HepG2 (cell line): Measurements from ENCODE around the gene SHC1. TPM values are rescaled to one million over a fixed set of nuclear protein-coding genes. Genes with fewer than 3 reads are reported as not detected.

Experiments
- ATF7 ChIP-seq, 2 experiments: fragments of 450-650 bp in 1 of 2; sonication (generic) in 1 of 2; formaldehyde crosslinking in 1 of 2; IDR thresholded peaks; 2 replicates each; pipeline versions ENCODE4 v1.4.0 to v1.6.1; 2016 to 2020; ENCODE audit warnings: antibody characterized with exemption in 1 of 2, mild to moderate bottlenecking in 1 of 2, missing genetic modification reagents in 1 of 2
- CC2D1A ChIP-seq: sonication (generic); formaldehyde crosslinking; IDR thresholded peaks from 2 replicates; pipeline ENCODE4 v1.8.1; 2023; ENCODE audit warnings: mild to moderate bottlenecking, missing genetic modification reagents
- CHD4 ChIP-seq: fragments of 200-600 bp; sonication (generic); IDR thresholded peaks from 2 replicates; pipeline ENCODE4 v1.7.0; 2017; ENCODE audit warnings: mild to moderate bottlenecking, low read length, borderline replicate concordance
- HES4 ChIP-seq: sonication (generic); formaldehyde crosslinking; IDR thresholded peaks from 2 replicates; pipeline ENCODE4 v1.9.0; 2021; ENCODE audit warnings: mild to moderate bottlenecking, missing genetic modification reagents, borderline replicate concordance
- SMARCC2 ChIP-seq: fragments of 450-650 bp; IDR thresholded peaks from 2 replicates; pipeline ENCODE4 v1.6.1; 2017; ENCODE audit warnings: antibody characterized with exemption, mild to moderate bottlenecking
- TEAD2 ChIP-seq: sonication (generic); formaldehyde crosslinking; IDR thresholded peaks from 2 replicates; pipeline ENCODE4 v1.9.0; 2021; ENCODE audit warnings: missing genetic modification reagents
- TOE1 ChIP-seq: sonication (generic); formaldehyde crosslinking; IDR thresholded peaks from 2 replicates; pipeline ENCODE4 v1.4.0; 2020; ENCODE audit warnings: mild to moderate bottlenecking, missing genetic modification reagents
- ZMYM2 ChIP-seq: sonication (generic); formaldehyde crosslinking; IDR thresholded peaks from 2 replicates; pipeline ENCODE4 v1.8.0; 2022; ENCODE audit warnings: mild to moderate bottlenecking, missing genetic modification reagents
- ZNF256 ChIP-seq: sonication (generic); formaldehyde crosslinking; conservative IDR thresholded peaks from 2 replicates; pipeline ENCODE4 v1.4.0; 2020; ENCODE audit warnings: missing genetic modification reagents
- ZNF407 ChIP-seq: sonication (generic); formaldehyde crosslinking; IDR thresholded peaks from one replicate; pipeline ENCODE4 v1.5.1; 2020; ENCODE audit warnings: mild to moderate bottlenecking, missing genetic modification reagents; ENCODE audit errors: not compliant biosample characterization
- ZSCAN30 ChIP-seq: sonication (generic); formaldehyde crosslinking; IDR thresholded peaks from 2 replicates; pipeline ENCODE4 v1.5.0; 2020; ENCODE audit warnings: mild to moderate bottlenecking, missing genetic modification reagents
- polyA plus RNA-seq, 8 experiments: library from polyadenylated mRNA; depleted of rRNA in 3 of 8; stranded (reverse) in 7 of 8; unstranded in 1 of 8; fragments of >200 nt; fragmentation: Illumina TruSeq in 4 of 8; extraction: Trizol in 4 of 8; gene quantifications; 2 replicates each; pipeline versions ENCODE4 v1.2.1 to v1.2.3, GENCODE V29; 2011 to 2016; ENCODE audit warnings: low read depth in 4 of 8, missing spikeins in 1 of 8, mixed read lengths in 1 of 8; ENCODE audit not compliant: insufficient read depth in 1 of 8
- total RNA-seq, 5 experiments: library from RNA; depleted of rRNA; stranded (reverse); fragments of >200 nt; fragmentation: Illumina TruSeq; extraction: Trizol; gene quantifications; 2 replicates each; pipeline ENCODE4 v1.2.3, GENCODE V29; 2016; ENCODE audit warnings: low read depth in 1 of 5
- TF ChIP-seq, protein P1 (sequence below): sonication (generic); formaldehyde crosslinking; IDR thresholded peaks from 2 replicates; pipeline ENCODE4 v1.4.0; 2020; ENCODE audit warnings: missing genetic modification reagents, mild to moderate bottlenecking, borderline replicate concordance
- TF ChIP-seq, protein P2 (sequence below): sonication (generic); formaldehyde crosslinking; IDR thresholded peaks from 2 replicates; pipeline ENCODE4 v1.9.0; 2021; ENCODE audit warnings: missing genetic modification reagents, borderline replicate concordance

The SHC1 gene
- total and polyA plus RNA-seq, 2 of the 13 experiments (the other 11 are each of a cell fraction or from before 2014, with no cell fraction given), result 52.0 to 137 TPM

GRCh38 chr1:154955718-154956543 lies 14.6 kb downstream of the SHC1 start, which contains the start of gene PBXIP1 (continued):
- TF ChIP-seq ZNF407 (CRISPR knock-in tag) (no peak), ZSCAN30 (no peak), ZNF256 (CRISPR knock-in tag) (no peak), CC2D1A (CRISPR knock-in tag) (no peak), TOE1 (CRISPR knock-in tag) (no peak), ZMYM2 (CRISPR knock-in tag) (no peak), TEAD2 (CRISPR knock-in tag) (no peak), CHD4 (no peak), SMARCC2 (no peak), ATF7 (IDR thresholded peaks at IDR 0.05) (no peak), ATF7 (CRISPR knock-in tag; IDR thresholded peaks at IDR 0.05) (no peak), HES4 (CRISPR knock-in tag) (no peak)
- TF ChIP-seq, protein P1, sequence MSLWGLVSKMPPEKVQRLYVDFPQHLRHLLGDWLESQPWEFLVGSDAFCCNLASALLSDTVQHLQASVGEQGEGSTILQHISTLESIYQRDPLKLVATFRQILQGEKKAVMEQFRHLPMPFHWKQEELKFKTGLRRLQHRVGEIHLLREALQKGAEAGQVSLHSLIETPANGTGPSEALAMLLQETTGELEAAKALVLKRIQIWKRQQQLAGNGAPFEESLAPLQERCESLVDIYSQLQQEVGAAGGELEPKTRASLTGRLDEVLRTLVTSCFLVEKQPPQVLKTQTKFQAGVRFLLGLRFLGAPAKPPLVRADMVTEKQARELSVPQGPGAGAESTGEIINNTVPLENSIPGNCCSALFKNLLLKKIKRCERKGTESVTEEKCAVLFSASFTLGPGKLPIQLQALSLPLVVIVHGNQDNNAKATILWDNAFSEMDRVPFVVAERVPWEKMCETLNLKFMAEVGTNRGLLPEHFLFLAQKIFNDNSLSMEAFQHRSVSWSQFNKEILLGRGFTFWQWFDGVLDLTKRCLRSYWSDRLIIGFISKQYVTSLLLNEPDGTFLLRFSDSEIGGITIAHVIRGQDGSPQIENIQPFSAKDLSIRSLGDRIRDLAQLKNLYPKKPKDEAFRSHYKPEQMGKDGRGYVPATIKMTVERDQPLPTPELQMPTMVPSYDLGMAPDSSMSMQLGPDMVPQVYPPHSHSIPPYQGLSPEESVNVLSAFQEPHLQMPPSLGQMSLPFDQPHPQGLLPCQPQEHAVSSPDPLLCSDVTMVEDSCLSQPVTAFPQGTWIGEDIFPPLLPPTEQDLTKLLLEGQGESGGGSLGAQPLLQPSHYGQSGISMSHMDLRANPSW (CRISPR knock-in tag), result no peak
- TF ChIP-seq, protein P2, sequence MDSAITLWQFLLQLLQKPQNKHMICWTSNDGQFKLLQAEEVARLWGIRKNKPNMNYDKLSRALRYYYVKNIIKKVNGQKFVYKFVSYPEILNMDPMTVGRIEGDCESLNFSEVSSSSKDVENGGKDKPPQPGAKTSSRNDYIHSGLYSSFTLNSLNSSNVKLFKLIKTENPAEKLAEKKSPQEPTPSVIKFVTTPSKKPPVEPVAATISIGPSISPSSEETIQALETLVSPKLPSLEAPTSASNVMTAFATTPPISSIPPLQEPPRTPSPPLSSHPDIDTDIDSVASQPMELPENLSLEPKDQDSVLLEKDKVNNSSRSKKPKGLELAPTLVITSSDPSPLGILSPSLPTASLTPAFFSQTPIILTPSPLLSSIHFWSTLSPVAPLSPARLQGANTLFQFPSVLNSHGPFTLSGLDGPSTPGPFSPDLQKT (CRISPR knock-in tag), result no peak
